Lung (tissue), 12 donors: ENCODE measurements around the gene GALNT9. TPM values are rescaled to one million over a fixed set of nuclear protein-coding genes. Genes with fewer than 3 reads are reported as not detected.

ENCODE experiments used
- ATAC-seq: fragments of 200-7000 bp; cut with Tn5 transposase; one replicate; pipeline ENCODE4 v1.9.1; 2020; ENCODE audit warnings: moderate number of reproducible peaks; ENCODE audit not compliant: insufficient read depth, low FRiP score
- DNase-seq, 3 donors: peaks; one replicate each; pipeline ENCODE4 v3.0.0-alpha.2; 2013 to 2017
- H3K27ac ChIP-seq, 2 donors: one replicate each; pipeline ENCODE4 v1.5.1; 2013; ENCODE audit warnings: mild to moderate bottlenecking in 2 of 2, moderate library complexity in 2 of 2, control low read depth in 1 of 2, inconsistent platforms in 1 of 2, low read depth in 1 of 2, low read length in 1 of 2
- H3K27me3 ChIP-seq, 3 donors: one replicate each; pipeline ENCODE4 v1.5.1; 2013; ENCODE audit warnings: low read length in 2 of 3; ENCODE audit not compliant: control insufficient read depth in 3 of 3, insufficient read depth in 3 of 3
- H3K36me3 ChIP-seq, 4 donors: one replicate each; pipeline ENCODE4 v1.5.1; 2013; ENCODE audit warnings: low read length in 4 of 4, mild to moderate bottlenecking in 1 of 4, moderate library complexity in 1 of 4; ENCODE audit not compliant: control insufficient read depth in 4 of 4, insufficient read depth in 4 of 4
- H3K4me1 ChIP-seq, 5 donors: one replicate each; pipeline ENCODE4 v1.5.1; 2013; ENCODE audit warnings: low read length in 5 of 5, mild to moderate bottlenecking in 2 of 5, moderate library complexity in 1 of 5; ENCODE audit not compliant: control insufficient read depth in 5 of 5, insufficient read depth in 5 of 5
- H3K4me3 ChIP-seq: one replicate; pipeline ENCODE4 v1.5.1; 2013; ENCODE audit warnings: mild to moderate bottlenecking, control low read depth, moderate library complexity
- H3K9ac ChIP-seq, 2 donors: one replicate each; pipeline ENCODE4 v1.5.1; 2013; ENCODE audit warnings: low read length in 2 of 2, control low read depth in 1 of 2; ENCODE audit not compliant: insufficient read depth in 1 of 2
- H3K9me3 ChIP-seq, 4 donors: one replicate each; pipeline ENCODE4 v1.5.1; 2013; ENCODE audit warnings: low read length in 3 of 4, mild to moderate bottlenecking in 1 of 4, moderate library complexity in 1 of 4; ENCODE audit not compliant: control insufficient read depth in 4 of 4, insufficient read depth in 3 of 4
- WGBS, 2 donors: extraction: QIAGEN DNeasy Blood & Tissue Kit; methylation state at CpG; one replicate each; pipeline ENCODE4 v1.1.7; 2013; 5-methylcytosine and 5-hydroxymethylcytosine counted together
- polyA plus RNA-seq, 2 donors: library from polyadenylated mRNA; stranded (reverse); fragments of 200-250 nt; gene quantifications; one replicate each; pipeline ENCODE4 v1.2.1, GENCODE V29; 2013
- total RNA-seq, 2 donors: library from RNA; depleted of rRNA in 1 of 2; stranded (reverse); fragments of >200 nt in 1 of 2; gene quantifications; one replicate each; pipeline ENCODE4 v1.2.1, GENCODE V29; 2014 to 2021
- TF ChIP-seq, protein P1 (sequence below): IDR thresholded peaks from 2 replicates; pipeline ENCODE4 v1.5.1; 2012; ENCODE audit warnings: mild to moderate bottlenecking; ENCODE audit errors: control extremely low read depth, extremely low read depth
- donor health status: control.
- donor health status: control.
- donor health status: Bipolar disorder and iron deficiency.
- donor health status: healthy.
- donor health status: DM: yes; HTN: yes; CAD: no.

Gene GALNT9
- total and polyA plus RNA-seq, 4 donors, result 0.13 to 1.7 (median 0.79) TPM

DNA sequence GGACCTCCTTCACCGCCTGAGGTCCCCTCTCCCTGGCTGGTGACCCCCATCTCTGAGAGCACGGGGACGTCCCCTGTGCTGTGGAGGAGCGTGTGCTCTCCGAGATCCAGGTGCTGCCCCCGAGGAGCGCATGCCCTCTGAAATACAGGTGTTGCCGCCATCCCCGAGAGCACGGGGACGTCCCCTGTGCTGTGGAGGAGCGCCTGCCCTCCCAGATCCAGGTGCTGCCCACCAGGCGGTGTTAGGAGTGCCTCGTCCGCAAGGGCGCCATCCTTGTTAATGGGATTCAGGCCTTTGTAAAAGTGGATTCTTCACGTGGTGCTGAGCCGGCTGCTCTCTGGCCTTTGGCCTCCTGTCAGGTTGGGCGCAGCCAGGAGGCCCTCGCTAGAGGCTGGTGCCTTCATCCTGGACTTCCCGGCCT is 175.0 kb downstream of the GALNT9 start:
- WGBS, 2 donors, result 60 to 70% methylated on average over 21 of the region's 21 CpGs
- DNase-seq, result no peak

DNA sequence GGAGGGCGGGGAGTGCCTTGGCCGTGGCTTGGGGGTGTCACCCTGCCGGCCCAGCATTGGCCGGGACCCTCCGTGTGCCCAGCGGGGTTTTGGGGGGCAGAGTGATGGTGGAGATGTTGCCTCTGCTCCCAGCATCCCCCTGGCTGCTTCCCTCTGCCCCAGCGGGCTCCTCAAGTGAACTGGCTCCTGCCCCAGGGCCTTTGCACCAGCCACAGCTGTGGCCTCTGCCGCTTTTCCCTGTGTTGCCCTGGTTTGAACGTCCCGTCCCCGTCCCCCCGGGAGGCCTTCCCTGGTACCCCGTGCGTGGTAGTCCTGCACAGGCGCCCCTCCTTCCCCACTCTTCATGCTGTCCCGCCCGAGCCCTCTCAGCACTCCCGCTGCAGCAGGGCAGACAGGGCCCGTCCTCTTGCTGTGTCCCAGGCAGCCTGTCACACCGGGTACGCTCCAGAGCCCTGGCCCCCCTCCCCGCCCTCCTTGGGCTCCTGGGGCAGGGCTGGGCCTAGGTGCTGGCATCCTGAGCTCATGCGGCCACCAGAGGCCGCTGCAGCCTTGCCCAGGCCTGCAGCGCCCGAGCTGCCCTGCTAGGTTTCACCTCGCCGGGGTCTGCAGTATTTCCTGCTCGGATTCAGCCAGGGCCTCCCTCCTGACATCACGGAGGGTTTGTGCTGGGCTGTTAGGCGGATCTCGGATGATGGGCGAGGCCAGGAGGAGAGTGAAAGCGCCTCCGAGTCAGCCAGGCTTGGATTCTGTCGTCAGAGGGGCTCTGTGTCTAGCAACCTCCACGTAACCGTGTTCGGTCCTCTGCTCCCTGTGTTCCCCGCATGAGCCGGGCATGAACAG is 175.7 kb downstream of the GALNT9 start:
- H3K36me3 ChIP-seq, result peaks cover 0 to 29% (median 26%) of the 10 kb centered on the region in 4 donors
- H3K9ac ChIP-seq, result peak overlapping the region in 1 of 2 donors; percentile 2
- peak; percentile 88 for ATAC-seq
- no peak overlapping the region for H3K27ac ChIP-seq
- peaks cover 0 to 5% (median 0%) of the 10 kb centered on the region in 3 donors for H3K27me3 ChIP-seq
- H3K4me1 ChIP-seq, result peaks cover 0 to 15% (median 2%) of the 10 kb centered on the region in 5 donors
- no peak overlapping the region for H3K4me3 ChIP-seq
- TF ChIP-seq, protein P1, sequence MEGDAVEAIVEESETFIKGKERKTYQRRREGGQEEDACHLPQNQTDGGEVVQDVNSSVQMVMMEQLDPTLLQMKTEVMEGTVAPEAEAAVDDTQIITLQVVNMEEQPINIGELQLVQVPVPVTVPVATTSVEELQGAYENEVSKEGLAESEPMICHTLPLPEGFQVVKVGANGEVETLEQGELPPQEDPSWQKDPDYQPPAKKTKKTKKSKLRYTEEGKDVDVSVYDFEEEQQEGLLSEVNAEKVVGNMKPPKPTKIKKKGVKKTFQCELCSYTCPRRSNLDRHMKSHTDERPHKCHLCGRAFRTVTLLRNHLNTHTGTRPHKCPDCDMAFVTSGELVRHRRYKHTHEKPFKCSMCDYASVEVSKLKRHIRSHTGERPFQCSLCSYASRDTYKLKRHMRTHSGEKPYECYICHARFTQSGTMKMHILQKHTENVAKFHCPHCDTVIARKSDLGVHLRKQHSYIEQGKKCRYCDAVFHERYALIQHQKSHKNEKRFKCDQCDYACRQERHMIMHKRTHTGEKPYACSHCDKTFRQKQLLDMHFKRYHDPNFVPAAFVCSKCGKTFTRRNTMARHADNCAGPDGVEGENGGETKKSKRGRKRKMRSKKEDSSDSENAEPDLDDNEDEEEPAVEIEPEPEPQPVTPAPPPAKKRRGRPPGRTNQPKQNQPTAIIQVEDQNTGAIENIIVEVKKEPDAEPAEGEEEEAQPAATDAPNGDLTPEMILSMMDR, result peak; percentile 91
- peak; percentile 82 to 87 (median 84) for DNase-seq
- H3K9me3 ChIP-seq, result peaks cover 0 to 10% (median 3%) of the 10 kb centered on the region in 4 donors
- WGBS, 2 donors, result 38 to 40% methylated on average over 38 to 41 of the region's 41 CpGs

More for the DNA sequence above, 175.0 kb downstream of the GALNT9 start:
- ATAC-seq, result no peak
- H3K36me3 ChIP-seq, result peaks cover 0 to 29% (median 26%) of the 10 kb centered on the region in 4 donors
- TF ChIP-seq, protein P1, result no peak
- no peak overlapping the region for H3K4me3 ChIP-seq
- peaks cover 0 to 10% (median 3%) of the 10 kb centered on the region in 4 donors for H3K9me3 ChIP-seq
- peak overlapping the region in 1 of 2 donors; percentile 2 for H3K9ac ChIP-seq
- H3K27me3 ChIP-seq, result peaks cover 0 to 5% (median 0%) of the 10 kb centered on the region in 3 donors
- no peak overlapping the region for H3K27ac ChIP-seq
- H3K4me1 ChIP-seq, result peaks cover 0 to 15% (median 2%) of the 10 kb centered on the region in 5 donors

DNA sequence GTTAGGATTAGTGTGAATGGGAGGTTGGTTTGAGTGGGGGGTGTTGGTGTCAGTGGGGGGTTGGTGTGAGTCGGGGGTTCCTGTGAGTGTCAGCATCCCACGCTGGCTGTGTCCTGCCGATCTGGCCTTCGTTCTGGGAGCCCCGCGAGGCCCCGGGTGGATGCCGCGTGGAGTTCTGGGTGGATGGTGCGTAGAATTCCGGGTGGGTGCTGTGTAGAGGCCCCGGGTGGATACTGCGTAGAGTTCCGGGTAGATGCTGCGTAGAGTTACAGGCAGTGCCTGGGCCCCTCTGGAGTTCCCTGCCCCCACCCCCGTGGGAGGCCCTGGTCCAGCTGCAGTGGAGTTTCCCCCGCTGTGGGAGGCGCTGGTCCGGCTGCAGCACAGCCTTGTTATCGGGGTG is 176.4 kb downstream of the GALNT9 start:
- TF ChIP-seq, protein P1, result no peak
- Histone ChIP-seq H3K4me3 (no peak overlapping the region), H3K9me3 (peaks cover 0 to 9% (median 2%) of the 10 kb centered on the region in 4 donors), H3K4me1 (peaks cover 0 to 11% (median 2%) of the 10 kb centered on the region in 5 donors), H3K36me3 (peaks cover 0 to 33% (median 21%) of the 10 kb centered on the region in 4 donors), H3K27me3 (peaks cover 0 to 5% (median 0%) of the 10 kb centered on the region in 3 donors), H3K9ac (no peak overlapping the region), H3K27ac (no peak overlapping the region)
- WGBS, 2 donors, result 94% methylated on average over 20 of the region's 20 CpGs
- ATAC-seq (no peak), DNase-seq (no peak)
